ENCODE measurements around the gene CSNK1D. TPM values are rescaled to one million over a fixed set of nuclear protein-coding genes. Genes with fewer than 3 reads are reported as not detected.

The CSNK1D gene
- total and polyA plus RNA-seq, 5 donors from 2014 or later = 41.2 to 333 (median 49.0) TPM

- Mint-ChIP-seq H3K9me3 (no peaks in the 10 kb centered on the region), H3K4me3 (peak overlapping the region; percentile 75 to 86 (median 80)), H3K27ac (peak overlapping the region; percentile 64 to 92 (median 65)), H3K27me3 (no peaks in the 10 kb centered on the region), H3K36me3 (no peaks in the 10 kb centered on the region), H3K4me1 (peaks cover 0 to 19% (median 9%) of the 10 kb centered on the region in 4 donors)
- H3K27ac ChIP-seq (ENCODE audit: insufficient read depth, low read length, poor library complexity, severe bottlenecking) = peak overlapping the region; percentile 23
- DNase-seq (no peak), ATAC-seq (ENCODE audit: low read depth in 2 of 2) (no peak)
- H3K9me3 ChIP-seq (ENCODE audit: control insufficient read depth in 2 of 2, low read length in 2 of 2) = no peaks in the 10 kb centered on the region
- no peak overlapping the region for H3K4me3 ChIP-seq (ENCODE audit: low read depth, low read length)
- H3K36me3 ChIP-seq (ENCODE audit: control insufficient read depth, insufficient read depth, low read length) = no peaks in the 10 kb centered on the region
- peaks cover 45% of the 10 kb centered on the region for H3K4me1 ChIP-seq (ENCODE audit: control insufficient read depth, insufficient read depth, low read length, poor library complexity, severe bottlenecking)
- no peaks in the 10 kb centered on the region for H3K27me3 ChIP-seq (ENCODE audit: control insufficient read depth, insufficient read depth, low read length)
These were observed 43.5 kb downstream of the CSNK1D start for GRCh38 chr17:82229698-82230608.

- Mint-ChIP-seq H3K27me3 (no peaks in the 10 kb centered on the region), H3K4me1 (peaks cover 0 to 19% (median 9%) of the 10 kb centered on the region in 4 donors), H3K4me3 (peak within 1 kb of the TSS; percentile 82 to 92 (median 86)), H3K27ac (peak within 1 kb of the TSS; percentile 64 to 92 (median 84)), H3K36me3 (no peaks in the 10 kb centered on the region), H3K9me3 (no peaks in the 10 kb centered on the region)
- DNase-seq (peak; percentile 63 to 69 (median 66)), ATAC-seq (ENCODE audit: low read depth in 2 of 2) (peak; percentile 47 to 49)
- Histone ChIP-seq H3K27ac (ENCODE audit: insufficient read depth, low read length, poor library complexity, severe bottlenecking) (peak within 1 kb of the TSS; percentile 82), H3K4me1 (ENCODE audit: control insufficient read depth, insufficient read depth, low read length, poor library complexity, severe bottlenecking) (peaks cover 45% of the 10 kb centered on the region), H3K27me3 (ENCODE audit: control insufficient read depth, insufficient read depth, low read length) (no peaks in the 10 kb centered on the region), H3K36me3 (ENCODE audit: control insufficient read depth, insufficient read depth, low read length) (no peaks in the 10 kb centered on the region), H3K9me3 (ENCODE audit: control insufficient read depth in 2 of 2, low read length in 2 of 2) (no peaks in the 10 kb centered on the region), H3K4me3 (ENCODE audit: low read depth, low read length) (no peak within 1 kb of the TSS)
These were observed 44.4 kb downstream of the CSNK1D start, which contains the start of gene SLC16A3 for GRCh38 chr17:82228842-82229697. Gene SLC16A3 (plus strand): TSS chr17:82229042. CDS start chr17:82236009, 6,967 bp downstream.

GRCh38 chr17:82228278-82228841 lies 45.1 kb downstream of the CSNK1D start:
- H3K27ac Mint-ChIP-seq = peak overlapping the region in 1 of 3 donors; percentile 84
- peak; percentile 61 to 64 for ATAC-seq (ENCODE audit: low read depth in 2 of 2)
- H3K4me1 Mint-ChIP-seq = peaks cover 0 to 19% (median 7%) of the 10 kb centered on the region in 4 donors

GRCh38 chr17:82227629-82228277 lies 45.7 kb downstream of the CSNK1D start:
- Histone ChIP-seq H3K9me3 (ENCODE audit: control insufficient read depth in 2 of 2, low read length in 2 of 2) (no peaks in the 10 kb centered on the region), H3K36me3 (ENCODE audit: control insufficient read depth, insufficient read depth, low read length) (no peaks in the 10 kb centered on the region), H3K4me3 (ENCODE audit: low read depth, low read length) (no peak overlapping the region), H3K27ac (ENCODE audit: insufficient read depth, low read length, poor library complexity, severe bottlenecking) (peak overlapping the region; percentile 82), H3K4me1 (ENCODE audit: control insufficient read depth, insufficient read depth, low read length, poor library complexity, severe bottlenecking) (peaks cover 45% of the 10 kb centered on the region), H3K27me3 (ENCODE audit: control insufficient read depth, insufficient read depth, low read length) (no peaks in the 10 kb centered on the region)
- H3K36me3 Mint-ChIP-seq = no peaks in the 10 kb centered on the region
- H3K4me3 Mint-ChIP-seq = peak overlapping the region; percentile 81 to 92 (median 86)
- H3K4me1 Mint-ChIP-seq = peaks cover 0 to 19% (median 5%) of the 10 kb centered on the region in 4 donors
- H3K27me3 Mint-ChIP-seq = no peaks in the 10 kb centered on the region
- H3K9me3 Mint-ChIP-seq = no peaks in the 10 kb centered on the region
- DNase-seq (no peak), ATAC-seq (ENCODE audit: low read depth in 2 of 2) (no peak)
- peak overlapping the region in 1 of 3 donors; percentile 84 for H3K27ac Mint-ChIP-seq

More at GRCh38 chr17:82228278-82228841, 45.1 kb downstream of the CSNK1D start:
- Mint-ChIP-seq H3K9me3 (no peaks in the 10 kb centered on the region), H3K36me3 (no peaks in the 10 kb centered on the region), H3K27me3 (no peaks in the 10 kb centered on the region), H3K4me3 (peak overlapping the region; percentile 81 to 92 (median 86))
- no peaks in the 10 kb centered on the region for H3K27me3 ChIP-seq (ENCODE audit: control insufficient read depth, insufficient read depth, low read length)
- H3K36me3 ChIP-seq (ENCODE audit: control insufficient read depth, insufficient read depth, low read length) = no peaks in the 10 kb centered on the region
- peaks cover 45% of the 10 kb centered on the region for H3K4me1 ChIP-seq (ENCODE audit: control insufficient read depth, insufficient read depth, low read length, poor library complexity, severe bottlenecking)
- H3K4me3 ChIP-seq (ENCODE audit: low read depth, low read length) = no peak overlapping the region
- DNase-seq = peak; percentile 46 to 89 (median 63)
- no peaks in the 10 kb centered on the region for H3K9me3 ChIP-seq (ENCODE audit: control insufficient read depth in 2 of 2, low read length in 2 of 2)
- peak overlapping the region; percentile 82 for H3K27ac ChIP-seq (ENCODE audit: insufficient read depth, low read length, poor library complexity, severe bottlenecking)

- Mint-ChIP-seq H3K4me1 (peaks cover 0 to 19% (median 5%) of the 10 kb centered on the region in 4 donors), H3K27ac (peak overlapping the region in 2 of 3 donors; percentile 43 to 84), H3K4me3 (peak overlapping the region in 3 of 4 donors; percentile 48 to 88 (median 56)), H3K27me3 (no peaks in the 10 kb centered on the region), H3K36me3 (no peaks in the 10 kb centered on the region), H3K9me3 (no peaks in the 10 kb centered on the region)
- ATAC-seq (ENCODE audit: low read depth in 2 of 2) (no peak), DNase-seq (no peak)
- H3K9me3 ChIP-seq (ENCODE audit: control insufficient read depth in 2 of 2, low read length in 2 of 2) = no peaks in the 10 kb centered on the region
- H3K27me3 ChIP-seq (ENCODE audit: control insufficient read depth, insufficient read depth, low read length) = no peaks in the 10 kb centered on the region
- no peak overlapping the region for H3K4me3 ChIP-seq (ENCODE audit: low read depth, low read length)
- no peaks in the 10 kb centered on the region for H3K36me3 ChIP-seq (ENCODE audit: control insufficient read depth, insufficient read depth, low read length)
- no peak overlapping the region for H3K27ac ChIP-seq (ENCODE audit: insufficient read depth, low read length, poor library complexity, severe bottlenecking)
- H3K4me1 ChIP-seq (ENCODE audit: control insufficient read depth, insufficient read depth, low read length, poor library complexity, severe bottlenecking) = peaks cover 44% of the 10 kb centered on the region
These were observed 46.5 kb downstream of the CSNK1D start for GRCh38 chr17:82226809-82227628.

- Mint-ChIP-seq H3K9me3 (no peaks in the 10 kb centered on the region), H3K4me1 (peaks cover 0 to 19% (median 6%) of the 10 kb centered on the region in 4 donors), H3K27me3 (no peaks in the 10 kb centered on the region), H3K27ac (no peak overlapping the region), H3K36me3 (no peaks in the 10 kb centered on the region), H3K4me3 (peak overlapping the region in 1 of 4 donors; percentile 61)
- H3K4me1 ChIP-seq (ENCODE audit: control insufficient read depth, insufficient read depth, low read length, poor library complexity, severe bottlenecking) = peaks cover 36% of the 10 kb centered on the region
- no peaks in the 10 kb centered on the region for H3K9me3 ChIP-seq (ENCODE audit: control insufficient read depth in 2 of 2, low read length in 2 of 2)
- H3K36me3 ChIP-seq (ENCODE audit: control insufficient read depth, insufficient read depth, low read length) = no peaks in the 10 kb centered on the region
- no peak overlapping the region for H3K27ac ChIP-seq (ENCODE audit: insufficient read depth, low read length, poor library complexity, severe bottlenecking)
- no peak overlapping the region for H3K4me3 ChIP-seq (ENCODE audit: low read depth, low read length)
- DNase-seq = no peak
- H3K27me3 ChIP-seq (ENCODE audit: control insufficient read depth, insufficient read depth, low read length) = no peaks in the 10 kb centered on the region
- no peak for ATAC-seq (ENCODE audit: low read depth in 2 of 2)
These were observed 47.2 kb downstream of the CSNK1D start for GRCh38 chr17:82226146-82226808.
